H9 (cell line): ENCODE results near the gene RABGEF1. TPM values are rescaled to one million over a fixed set of nuclear protein-coding genes. Genes with fewer than 3 reads are reported as not detected.

Experiments used
- DNase-seq: peaks from one replicate; pipeline ENCODE4 v3.0.0-alpha.2; 2017
- H2AFZ ChIP-seq: one replicate; pipeline ENCODE4 v1.6.1; 2013; ENCODE audit warnings: mild to moderate bottlenecking, low read length, control low read depth, moderate library complexity
- H2AK5ac ChIP-seq: 2 replicates; pipeline ENCODE4 v1.6.1; 2013; ENCODE audit warnings: low read length, control low read depth, mixed read lengths; ENCODE audit not compliant: insufficient read length
- H2BK120ac ChIP-seq: one replicate; pipeline ENCODE4 v1.6.1; 2013; ENCODE audit warnings: low read depth, mild to moderate bottlenecking, low read length, control low read depth, inconsistent platforms; ENCODE audit not compliant: poor library complexity, severe bottlenecking
- H2BK12ac ChIP-seq: 2 replicates; pipeline ENCODE4 v1.6.1; 2013; ENCODE audit warnings: low read length, control low read depth, mixed read lengths, low read depth; ENCODE audit not compliant: insufficient read length
- H2BK15ac ChIP-seq: 2 replicates; pipeline ENCODE4 v1.6.1; 2013; ENCODE audit warnings: low read depth, low read length, control low read depth
- H2BK20ac ChIP-seq: one replicate; pipeline ENCODE4 v1.6.1; 2013; ENCODE audit warnings: low read depth, mild to moderate bottlenecking, low read length, control low read depth, inconsistent platforms; ENCODE audit not compliant: poor library complexity, severe bottlenecking
- H2BK5ac ChIP-seq: 2 replicates; pipeline ENCODE4 v1.6.1; 2013; ENCODE audit warnings: low read length, control low read depth, mixed read lengths; ENCODE audit not compliant: insufficient read length
- H3K14ac ChIP-seq: 2 replicates; pipeline ENCODE4 v1.6.1; 2013; ENCODE audit warnings: low read length, control low read depth; ENCODE audit not compliant: insufficient read depth
- H3K18ac ChIP-seq: 2 replicates; pipeline ENCODE4 v1.6.1; 2013; ENCODE audit warnings: low read depth, mild to moderate bottlenecking, mixed read lengths, low read length, control low read depth; ENCODE audit not compliant: insufficient read length
- H3K23ac ChIP-seq: 2 replicates; pipeline ENCODE4 v1.6.1; 2013; ENCODE audit warnings: low read length, control low read depth, mixed read lengths, low read depth; ENCODE audit not compliant: insufficient read length
- H3K23me2 ChIP-seq: 2 replicates; pipeline ENCODE4 v1.6.1; 2013; ENCODE audit warnings: low read depth, mild to moderate bottlenecking, mixed read lengths, low read length, control low read depth; ENCODE audit not compliant: insufficient read length, poor library complexity, severe bottlenecking
- H3K27ac ChIP-seq: 2 replicates; pipeline ENCODE4 v1.5.1; 2013; ENCODE audit warnings: low read length, control low read depth, mixed read lengths, low read depth; ENCODE audit not compliant: insufficient read length
- H3K27me3 ChIP-seq: 2 replicates; pipeline ENCODE4 v1.6.1; 2013; ENCODE audit warnings: low read length, control low read depth, inconsistent platforms; ENCODE audit not compliant: insufficient read depth
- H3K4ac ChIP-seq: 2 replicates; pipeline ENCODE4 v1.6.1; 2013; ENCODE audit warnings: low read depth, mild to moderate bottlenecking, control low read depth, inconsistent platforms, low read length, moderate library complexity
- H3K4me1 ChIP-seq: 2 replicates; pipeline ENCODE4 v1.6.1; 2013; ENCODE audit warnings: low read length, control low read depth, inconsistent platforms; ENCODE audit not compliant: insufficient read depth
- H3K4me2 ChIP-seq: 2 replicates; pipeline ENCODE4 v1.6.1; 2013; ENCODE audit warnings: low read length, control low read depth, mixed read lengths; ENCODE audit not compliant: insufficient read length, insufficient read depth
- H3K56ac ChIP-seq: 2 replicates; pipeline ENCODE4 v1.6.1; 2013; ENCODE audit warnings: low read depth, mild to moderate bottlenecking, mixed read lengths, low read length, control low read depth; ENCODE audit not compliant: insufficient read length
- H3K79me1 ChIP-seq: 2 replicates; pipeline ENCODE4 v1.6.1; 2013; ENCODE audit warnings: low read depth, mild to moderate bottlenecking, moderate library complexity, low read length, control low read depth, inconsistent platforms; ENCODE audit not compliant: insufficient read depth, poor library complexity, severe bottlenecking
- H3K79me2 ChIP-seq: 2 replicates; pipeline ENCODE4 v1.6.1; 2013; ENCODE audit warnings: low read length, control low read depth, inconsistent platforms; ENCODE audit not compliant: insufficient read depth
- H3K9ac ChIP-seq: 2 replicates; pipeline ENCODE4 v1.6.1; 2013; ENCODE audit warnings: low read length, control low read depth, mixed read lengths; ENCODE audit not compliant: insufficient read length; ENCODE audit errors: extremely low read depth
- H3K9me3 ChIP-seq: one replicate; pipeline ENCODE4 v1.6.1; 2013; ENCODE audit warnings: low read depth, low read length, inconsistent platforms; ENCODE audit not compliant: control insufficient read depth
- H3T11ph ChIP-seq: one replicate; pipeline ENCODE4 v1.6.1; 2013; ENCODE audit warnings: mild to moderate bottlenecking, low read length, control low read depth, inconsistent platforms
- H4K20me1 ChIP-seq: one replicate; pipeline ENCODE4 v1.6.1; 2013; ENCODE audit not compliant: control insufficient read depth, insufficient read length, insufficient read depth
- H4K5ac ChIP-seq: 2 replicates; pipeline ENCODE4 v1.6.1; 2013; ENCODE audit warnings: low read depth, mild to moderate bottlenecking, mixed read lengths, low read length, control low read depth; ENCODE audit not compliant: insufficient read length
- H4K8ac ChIP-seq: replicated peaks from 2 replicates; pipeline ENCODE4 v1.6.1; 2013; ENCODE audit warnings: low read length, control low read depth, mixed read lengths, low read depth; ENCODE audit not compliant: insufficient read length
- H4K91ac ChIP-seq: 2 replicates; pipeline ENCODE4 v1.6.1; 2013; ENCODE audit warnings: low read depth, mild to moderate bottlenecking, moderate library complexity, mixed read lengths, low read length, control low read depth; ENCODE audit not compliant: insufficient read length
- H3K27ac Mint-ChIP-seq, 3 experiments: 2 replicates in 2 of 3; 3 replicates in 1 of 3; pipeline ENCODE4 v1.8.0; 2020 to 2021; ENCODE audit warnings: mixed read lengths in 3 of 3, mild to moderate bottlenecking in 1 of 3, moderate library complexity in 1 of 3
- H3K27me3 Mint-ChIP-seq: 2 replicates; pipeline ENCODE4 v1.8.0; 2021; ENCODE audit warnings: low read depth, mild to moderate bottlenecking, moderate library complexity, mixed read lengths
- H3K36me3 Mint-ChIP-seq, 3 experiments: 2 replicates in 2 of 3; 3 replicates in 1 of 3; pipeline ENCODE4 v1.8.0; 2020 to 2021; ENCODE audit warnings: low read depth in 3 of 3, mixed read lengths in 3 of 3; ENCODE audit not compliant: insufficient read depth in 1 of 3
- H3K4me1 Mint-ChIP-seq, 2 experiments: 2 replicates each; pipeline ENCODE4 v1.8.0; 2020; ENCODE audit warnings: mixed read lengths in 2 of 2
- H3K4me3 Mint-ChIP-seq, 2 experiments: 2 replicates in 1 of 2; 3 replicates in 1 of 2; pipeline ENCODE4 v1.8.0; 2020 to 2021; ENCODE audit warnings: mild to moderate bottlenecking in 2 of 2, mixed read lengths in 2 of 2, moderate library complexity in 1 of 2
- H3K9me3 Mint-ChIP-seq, 2 experiments: 2 replicates in 1 of 2; 3 replicates in 1 of 2; pipeline ENCODE4 v1.8.0; 2020; ENCODE audit warnings: mild to moderate bottlenecking in 2 of 2, mixed read lengths in 2 of 2, moderate library complexity in 1 of 2
- CTCF ChIP-seq: fragments of 200-600 bp; sonication (generic); conservative IDR thresholded peaks from 3 replicates; pipeline ENCODE4 v1.8.0; 2021; ENCODE audit warnings: antibody characterized with exemption, mild to moderate bottlenecking
- WGBS: extraction: QIAGEN DNeasy Blood & Tissue Kit; methylation state at CpG from one replicate; pipeline ENCODE4 v1.1.7; 2013; ENCODE audit warnings: missing lambda C conversion rate, low lambda C conversion rate, mixed read lengths; ENCODE audit not compliant: insufficient read length; ENCODE audit errors: extremely low coverage; 5-methylcytosine and 5-hydroxymethylcytosine counted together
- total RNA-seq: library from RNA; stranded (reverse); gene quantifications from 2 replicates; pipeline ENCODE4 v1.2.1, GENCODE V29; 2021

The RABGEF1 gene
- total RNA-seq, 1 experiment from 2014 or later: 17.3 TPM

GRCh38 chr7:66725843-66726242 lies 14.7 kb upstream of the RABGEF1 start:
- WGBS: no CpG with 5 or more reads among the region's 2 CpGs
- Histone ChIP-seq H3K9me3 (no peaks in the 10 kb centered on the region), H3K4me1 (no peaks in the 10 kb centered on the region), H4K91ac (no peak overlapping the region), H4K5ac (no peak overlapping the region), H3K27ac (no peak overlapping the region), H2AFZ (no peak overlapping the region), H2BK12ac (no peak overlapping the region), H3K79me2 (no peaks in the 10 kb centered on the region), H4K20me1 (no peaks in the 10 kb centered on the region), H3K9ac (no peak overlapping the region), H3K23ac (no peak overlapping the region), H2BK20ac (no peak overlapping the region), H2BK5ac (no peak overlapping the region), H4K8ac (no peak overlapping the region), H3K79me1 (no peaks in the 10 kb centered on the region), H3K14ac (no peak overlapping the region), H3K56ac (no peak overlapping the region), H2AK5ac (no peak overlapping the region), H3T11ph (no peak overlapping the region), H2BK15ac (no peak overlapping the region), H2BK120ac (no peak overlapping the region), H3K27me3 (no peaks in the 10 kb centered on the region), H3K23me2 (no peaks in the 10 kb centered on the region), H3K18ac (no peak overlapping the region), H3K4me2 (no peak overlapping the region), H3K4ac (no peak overlapping the region)
- Mint-ChIP-seq H3K27me3 (no peaks in the 10 kb centered on the region; the same call in 1 of the 2 replicates), H3K27ac (no peak overlapping the region), H3K9me3 (peaks cover 32 to 33% of the 10 kb centered on the region in 2 experiments), H3K4me3 (no peak overlapping the region), H3K36me3 (peaks cover 27 to 46% (median 38%) of the 10 kb centered on the region in 3 experiments), H3K4me1 (no peaks in the 10 kb centered on the region)
- no peak for DNase-seq
- TF ChIP-seq CTCF: no peak
